Lower leg skin (tissue), 3 donors: ENCODE measurements around the gene SMIM36.

Source experiments
- POLR2A ChIP-seq, 2 donors: fragments of 450-650 bp; IDR thresholded peaks; one replicate each; pipeline ENCODE4 v1.6.1; 2016 to 2017; ENCODE audit warnings: antibody characterized with exemption in 2 of 2, mild to moderate bottlenecking in 1 of 2, moderate library complexity in 1 of 2
- TF ChIP-seq, protein P1 (sequence below), 3 donors: fragments of 450-650 bp; IDR thresholded peaks; one replicate each; pipeline ENCODE4 v1.5.1; 2016; ENCODE audit warnings: antibody characterized with exemption in 3 of 3, mild to moderate bottlenecking in 3 of 3, moderate library complexity in 2 of 3

DNA sequence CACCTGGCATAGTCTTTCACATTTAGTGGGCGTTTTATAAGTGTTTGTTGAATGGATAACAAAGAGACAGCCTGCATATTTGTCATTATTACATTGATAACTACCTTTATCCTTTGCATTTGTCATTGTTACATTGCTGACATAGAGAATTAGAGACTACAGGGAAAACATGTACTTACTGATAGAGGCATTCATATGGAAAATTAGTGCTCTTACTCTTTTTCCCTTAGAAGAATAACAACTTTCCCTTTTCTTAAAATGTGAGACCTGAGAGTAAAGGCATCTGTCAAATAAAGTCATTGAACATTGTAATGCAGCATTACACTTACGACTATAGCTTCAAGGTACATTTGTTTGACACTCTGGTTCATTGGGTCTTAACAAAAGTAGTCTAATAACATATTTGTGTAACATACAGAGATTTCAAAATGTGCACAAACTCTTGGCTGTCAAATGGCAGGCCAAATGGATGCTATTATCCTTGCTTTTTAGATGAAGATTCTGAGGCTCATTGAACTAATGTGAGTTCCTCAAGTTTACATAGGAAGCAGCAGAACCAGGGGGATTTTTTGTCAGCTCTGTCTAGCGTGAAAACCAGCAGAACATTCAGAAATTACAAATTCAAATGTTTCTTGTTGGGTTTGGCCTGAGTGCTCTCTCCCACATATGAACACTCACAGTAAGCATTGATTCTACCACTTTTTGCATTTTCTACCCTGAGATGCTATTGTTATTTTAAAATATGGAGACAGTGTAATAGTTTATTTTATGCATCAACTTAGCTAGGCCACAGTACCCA, 28.5 kb downstream of the SMIM36 start:
- TF ChIP-seq, protein P1, sequence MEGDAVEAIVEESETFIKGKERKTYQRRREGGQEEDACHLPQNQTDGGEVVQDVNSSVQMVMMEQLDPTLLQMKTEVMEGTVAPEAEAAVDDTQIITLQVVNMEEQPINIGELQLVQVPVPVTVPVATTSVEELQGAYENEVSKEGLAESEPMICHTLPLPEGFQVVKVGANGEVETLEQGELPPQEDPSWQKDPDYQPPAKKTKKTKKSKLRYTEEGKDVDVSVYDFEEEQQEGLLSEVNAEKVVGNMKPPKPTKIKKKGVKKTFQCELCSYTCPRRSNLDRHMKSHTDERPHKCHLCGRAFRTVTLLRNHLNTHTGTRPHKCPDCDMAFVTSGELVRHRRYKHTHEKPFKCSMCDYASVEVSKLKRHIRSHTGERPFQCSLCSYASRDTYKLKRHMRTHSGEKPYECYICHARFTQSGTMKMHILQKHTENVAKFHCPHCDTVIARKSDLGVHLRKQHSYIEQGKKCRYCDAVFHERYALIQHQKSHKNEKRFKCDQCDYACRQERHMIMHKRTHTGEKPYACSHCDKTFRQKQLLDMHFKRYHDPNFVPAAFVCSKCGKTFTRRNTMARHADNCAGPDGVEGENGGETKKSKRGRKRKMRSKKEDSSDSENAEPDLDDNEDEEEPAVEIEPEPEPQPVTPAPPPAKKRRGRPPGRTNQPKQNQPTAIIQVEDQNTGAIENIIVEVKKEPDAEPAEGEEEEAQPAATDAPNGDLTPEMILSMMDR (IDR thresholded peaks at IDR 0.05) = no peak
- no peak for TF ChIP-seq POLR2A (IDR thresholded peaks at IDR 0.05)
